T-cell (primary cell): ENCODE measurements around the gene FXYD3. TPM values are rescaled to one million over a fixed set of nuclear protein-coding genes. Genes with fewer than 3 reads are reported as not detected.

Experiments used
- ATAC-seq, 4 experiments: fragments of 200-7000 bp in 3 of 4; fragments of 150-1000 bp in 1 of 4; cut with Tn5 transposase; replicated peaks in 1 of 4; 1 replicate in 3 of 4; 2 replicates in 1 of 4; pipeline ENCODE4 v1.10.0; 2021; ENCODE audit warnings: moderate library complexity in 3 of 4, mild to moderate bottlenecking in 2 of 4, moderate number of reproducible peaks in 1 of 4
- CTCF ChIA-PET, 2 donors: fragments of 300-600 bp; sonication (Branson Sonifier 250); formaldehyde crosslinking; loops; one replicate each; lab custom pipeline; 2022; ENCODE audit warnings: antibody characterized with exemption in 2 of 2; lab: Charles Lee
- POLR2A ChIA-PET, 2 donors: fragments of 300-600 bp; sonication (Branson Sonifier 250); formaldehyde crosslinking; loops; one replicate each; lab custom pipeline; 2022; ENCODE audit warnings: antibody characterized with exemption in 2 of 2; lab: Charles Lee
- DNase-seq, 35 experiments: peaks; one replicate each; pipeline versions ENCODE4 v3.0.0 to v3.0.0-alpha.2; 2013 to 2023
- H3K27ac ChIP-seq: one replicate; pipeline ENCODE4 v1.5.1; 2013; ENCODE audit warnings: low read length
- H3K27me3 ChIP-seq, 2 experiments: replicated peaks in 1 of 2; 1 replicate in 1 of 2; 2 replicates in 1 of 2; pipeline versions ENCODE4 v1.6.1 to v1.7.0; 2013; ENCODE audit warnings: low read length in 1 of 2, mixed read lengths in 1 of 2; ENCODE audit not compliant: control insufficient read depth in 2 of 2, insufficient read depth in 2 of 2; ENCODE audit errors: extremely low read depth in 1 of 2
- H3K36me3 ChIP-seq, 2 donors: 1 replicate in 1 of 2; 2 replicates in 1 of 2; pipeline versions ENCODE4 v1.6.1 to v1.7.0; 2013; ENCODE audit warnings: low read length in 1 of 2; ENCODE audit not compliant: control insufficient read depth in 2 of 2, insufficient read depth in 1 of 2; ENCODE audit errors: extremely low read depth in 1 of 2
- H3K4me1 ChIP-seq, 2 experiments: 1 replicate in 1 of 2; 2 replicates in 1 of 2; pipeline versions ENCODE4 v1.6.1 to v1.7.0; 2013; ENCODE audit warnings: low read length in 2 of 2, mixed read lengths in 1 of 2; ENCODE audit not compliant: insufficient read depth in 2 of 2, control insufficient read depth in 1 of 2; ENCODE audit errors: extremely low read depth in 1 of 2
- H3K4me3 ChIP-seq, 2 donors: 1 replicate in 1 of 2; 2 replicates in 1 of 2; pipeline versions ENCODE4 v1.5.1 to v1.7.0; 2013; ENCODE audit warnings: mild to moderate bottlenecking in 2 of 2, low read length in 1 of 2, moderate library complexity in 1 of 2; ENCODE audit not compliant: control insufficient read depth in 1 of 2; ENCODE audit errors: extremely low read depth in 1 of 2
- H3K9me3 ChIP-seq: 2 replicates; pipeline ENCODE4 v1.7.0; 2013
- H3K27ac Mint-ChIP-seq, 2 donors: one replicate each; pipeline ENCODE4 v1.8.0; 2020 to 2021; ENCODE audit warnings: mild to moderate bottlenecking in 2 of 2, mixed read lengths in 2 of 2
- H3K27me3 Mint-ChIP-seq, 2 donors: one replicate each; pipeline ENCODE4 v1.8.0; 2021 to 2022; ENCODE audit warnings: mixed read lengths in 2 of 2
- H3K36me3 Mint-ChIP-seq: one replicate; pipeline ENCODE4 v1.8.0; 2021; ENCODE audit warnings: mixed read lengths
- H3K4me1 Mint-ChIP-seq, 3 donors: one replicate each; pipeline ENCODE4 v1.8.0; 2020 to 2022; ENCODE audit warnings: mixed read lengths in 3 of 3, mild to moderate bottlenecking in 1 of 3
- H3K4me3 Mint-ChIP-seq, 3 donors: one replicate each; pipeline ENCODE4 v1.8.0; 2020 to 2022; ENCODE audit warnings: mild to moderate bottlenecking in 3 of 3, mixed read lengths in 3 of 3, moderate library complexity in 3 of 3
- H3K9me3 Mint-ChIP-seq, 3 donors: one replicate each; pipeline ENCODE4 v1.8.0; 2020 to 2022; ENCODE audit warnings: mixed read lengths in 3 of 3
- WGBS: methylation state at CpG from one replicate; pipeline ENCODE4 v1.1.5; 2013; ENCODE audit warnings: missing lambda C conversion rate; ENCODE audit not compliant: insufficient coverage; 5-methylcytosine and 5-hydroxymethylcytosine counted together
- total RNA-seq, 35 experiments: library from RNA in 6 of 35; stranded (reverse) in 6 of 35; fragments of 120-200 nt in 1 of 35; gene quantifications; one replicate each; pipeline versions ENCODE4 v1.2.1 to v1.2.4 and lab custom pipeline; 2013 to 2026

The FXYD3 gene
- total RNA-seq, 5 donors from 2014 or later (not counting 1 experiment from before 2014, with no cell fraction given) = 0.79 to 1.1 TPM; not detected in 3

- no peaks in the 10 kb centered on the region for H3K9me3 ChIP-seq
- WGBS = 50% methylated on average over 3 of the region's 15 CpGs
- Mint-ChIP-seq H3K9me3 (no peaks in the 10 kb centered on the region), H3K36me3 (no peaks in the 10 kb centered on the region), H3K4me3 (peak overlapping the region in 1 of 3 donors; percentile 20), H3K27me3 (peaks cover 0 to 3% of the 10 kb centered on the region in 2 donors), H3K4me1 (peaks cover 35 to 41% (median 40%) of the 10 kb centered on the region in 3 donors), H3K27ac (peak overlapping the region; percentile 67 to 75)
- ATAC-seq (no peak), DNase-seq (peak in 9 of 35 experiments; percentile 18 to 64 (median 26))
- H3K27me3 ChIP-seq = peaks cover 0 to 19% of the 10 kb centered on the region in 2 experiments
- H3K4me1 ChIP-seq = peaks cover 13 to 50% of the 10 kb centered on the region in 2 experiments
- no peak overlapping the region for H3K27ac ChIP-seq
- H3K4me3 ChIP-seq = no peak overlapping the region
- POLR2A ChIA-PET = no interaction called here
- no peaks in the 10 kb centered on the region for H3K36me3 ChIP-seq
- CTCF ChIA-PET = interaction anchor here in 1 of 2 donors (1.5 to 1.7 kb wide), 2 partner anchors 9 to 17 kb away, joined by 4 to 6 read pairs; partner anchors contain the start of gene FXYD5
Observed at GRCh38 chr19:35144600-35145436, 29.2 kb downstream of the FXYD3 start.

DNA sequence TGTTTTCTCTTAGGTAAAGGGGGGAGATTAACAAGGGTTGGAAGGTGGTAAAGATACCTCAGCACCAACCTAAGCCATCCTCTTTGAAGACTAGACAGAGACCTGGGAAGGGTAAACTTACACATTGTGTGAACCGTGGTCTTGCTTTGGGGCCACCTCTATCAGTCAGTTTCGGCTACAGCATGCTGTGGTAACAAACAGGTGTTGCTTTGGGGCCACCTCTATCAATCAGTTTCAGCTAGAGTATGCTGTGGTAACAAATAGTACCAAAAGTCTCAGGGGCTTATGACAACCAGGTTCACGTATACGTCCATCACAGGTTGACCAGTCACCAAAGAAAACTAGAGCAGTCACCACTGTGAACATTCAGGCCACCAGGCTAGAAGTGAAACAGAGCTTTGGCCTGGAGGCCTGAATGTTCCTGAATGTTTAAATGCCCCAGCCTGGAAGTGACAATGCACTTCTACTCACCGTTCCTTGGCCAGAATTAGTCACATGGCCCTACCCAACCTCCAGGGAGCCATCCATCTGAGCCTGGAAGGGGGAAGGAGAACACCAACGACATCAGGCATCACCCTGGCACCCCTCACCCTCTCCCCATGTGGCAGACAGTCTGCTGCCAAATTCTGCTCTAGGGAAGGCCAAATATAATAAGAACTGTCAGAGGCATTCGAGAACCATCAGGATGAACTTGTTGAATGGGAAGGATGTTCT lies 31.3 kb downstream of the FXYD3 start:
- no peaks in the 10 kb centered on the region for H3K9me3 ChIP-seq
- H3K36me3 ChIP-seq = no peaks in the 10 kb centered on the region
- Mint-ChIP-seq H3K4me1 (peaks cover 24 to 29% (median 25%) of the 10 kb centered on the region in 3 donors), H3K36me3 (no peaks in the 10 kb centered on the region), H3K27ac (peak overlapping the region in 1 of 2 donors; percentile 74), H3K4me3 (no peak overlapping the region), H3K9me3 (no peaks in the 10 kb centered on the region), H3K27me3 (no peaks in the 10 kb centered on the region)
- H3K4me1 ChIP-seq = peaks cover 9 to 34% of the 10 kb centered on the region in 2 experiments
- no peak for DNase-seq
- no peak overlapping the region for H3K27ac ChIP-seq
- ATAC-seq = no peak
- CTCF ChIA-PET = interaction anchor here in 1 of 2 donors (0.6 to 0.7 kb wide), 3 partner anchors 10 to 82 kb away, joined by 3 to 4 read pairs (median 4); no protein-coding TSS in a partner anchor
- 100% methylated on average over 3 of the region's 7 CpGs for WGBS
- peaks cover 0 to 11% of the 10 kb centered on the region in 2 experiments for H3K27me3 ChIP-seq
- POLR2A ChIA-PET = no interaction called here
- no peak overlapping the region for H3K4me3 ChIP-seq

- no peaks in the 10 kb centered on the region for H3K27me3 Mint-ChIP-seq
- H3K4me3 Mint-ChIP-seq = no peak overlapping the region
- H3K9me3 Mint-ChIP-seq = no peaks in the 10 kb centered on the region
- H3K36me3 ChIP-seq = no peaks in the 10 kb centered on the region
- H3K4me1 ChIP-seq = peaks cover 3 to 24% of the 10 kb centered on the region in 2 experiments
- no peak overlapping the region for H3K4me3 ChIP-seq
- ATAC-seq (no peak), DNase-seq (no peak)
- POLR2A ChIA-PET = interaction anchor here in 1 of 2 donors (0.7 kb wide), 1 partner anchor 123 kb away, joined by 3 read pairs; no protein-coding TSS in a partner anchor
- H3K27me3 ChIP-seq = no peaks in the 10 kb centered on the region
- no peak overlapping the region for H3K27ac ChIP-seq
- no peaks in the 10 kb centered on the region for H3K36me3 Mint-ChIP-seq
- no peaks in the 10 kb centered on the region for H3K9me3 ChIP-seq
- H3K27ac Mint-ChIP-seq = no peak overlapping the region
- H3K4me1 Mint-ChIP-seq = peaks cover 17 to 34% (median 26%) of the 10 kb centered on the region in 3 donors
- WGBS = 89% methylated on average over 1 of the region's 3 CpGs
- CTCF ChIA-PET = no interaction called here
Observed at GRCh38 chr19:35149463-35149862, 33.8 kb downstream of the FXYD3 start.

- Mint-ChIP-seq H3K4me1 (peaks cover 7 to 33% (median 21%) of the 10 kb centered on the region in 3 donors), H3K4me3 (no peak overlapping the region), H3K9me3 (no peaks in the 10 kb centered on the region), H3K36me3 (no peaks in the 10 kb centered on the region), H3K27me3 (no peaks in the 10 kb centered on the region), H3K27ac (peak overlapping the region in 1 of 2 donors; percentile 47)
- ATAC-seq (no peak), DNase-seq (no peak)
- Histone ChIP-seq H3K27me3 (no peaks in the 10 kb centered on the region), H3K9me3 (no peaks in the 10 kb centered on the region), H3K27ac (no peak overlapping the region), H3K4me3 (no peak overlapping the region), H3K4me1 (peaks cover 3 to 18% of the 10 kb centered on the region in 2 experiments), H3K36me3 (no peaks in the 10 kb centered on the region)
- ChIA-PET POLR2A (interaction anchor here in 1 of 2 donors (0.7 kb wide), 1 partner anchor 122 kb away, joined by 3 read pairs; no protein-coding TSS in a partner anchor), CTCF (no interaction called here)
- WGBS = 84% methylated on average over 2 of the region's 2 CpGs
Observed at GRCh38 chr19:35150445-35150844, 34.8 kb downstream of the FXYD3 start.

DNA sequence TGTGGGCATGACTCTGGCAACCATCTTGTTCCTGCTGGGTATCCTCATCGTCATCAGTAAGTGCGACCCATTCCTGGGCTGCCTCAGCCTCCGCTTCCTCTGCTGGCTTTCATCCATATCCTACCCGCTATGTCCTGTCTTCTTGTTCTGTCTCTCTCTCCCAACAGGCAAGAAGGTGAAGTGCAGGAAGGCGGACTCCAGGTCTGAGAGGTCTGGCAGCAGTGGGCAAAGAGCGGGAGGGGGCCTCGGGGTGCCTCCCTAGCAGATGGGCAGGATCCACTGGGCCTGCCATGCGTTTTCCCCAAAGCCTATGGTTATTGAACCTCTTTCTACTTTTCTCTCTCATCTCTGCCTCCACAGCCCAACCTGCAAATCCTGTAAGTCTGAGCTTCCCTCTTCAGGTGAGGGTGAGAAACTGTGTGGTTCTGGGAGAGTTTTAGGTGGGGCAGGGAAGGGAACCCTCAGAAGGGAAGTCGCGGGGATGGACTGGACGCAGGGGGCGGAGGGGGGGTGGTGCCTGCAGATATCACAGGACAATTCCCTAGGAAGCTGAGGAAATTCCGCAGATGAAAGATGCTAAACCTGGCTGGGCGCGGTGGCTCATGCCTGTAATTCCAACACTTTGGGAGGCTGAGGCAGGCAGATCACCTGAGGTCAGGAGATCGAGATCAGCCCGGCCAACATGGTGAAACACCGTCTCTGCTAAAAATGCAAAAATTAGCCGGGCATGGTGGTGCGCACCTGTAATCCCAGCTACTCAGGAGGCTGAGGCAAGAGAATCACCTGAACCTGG lies 35.8 kb downstream of the FXYD3 start:
- peaks cover 0 to 2% of the 10 kb centered on the region in 2 donors for H3K36me3 ChIP-seq
- peak overlapping the region in 1 of 3 donors; percentile 41 for H3K4me3 Mint-ChIP-seq
- DNase-seq (no peak), ATAC-seq (no peak)
- H3K4me1 Mint-ChIP-seq = peaks cover 15 to 42% (median 29%) of the 10 kb centered on the region in 3 donors
- WGBS = 95% methylated on average over 11 of the region's 20 CpGs
- H3K27ac Mint-ChIP-seq = peak overlapping the region in 1 of 2 donors; percentile 19
- H3K36me3 Mint-ChIP-seq = peaks cover 8% of the 10 kb centered on the region
- no peaks in the 10 kb centered on the region for H3K27me3 Mint-ChIP-seq
- CTCF ChIA-PET = interaction anchor here in 1 of 2 donors (0.9 kb wide), 1 partner anchor 10 kb away, joined by 3 read pairs; no protein-coding TSS in a partner anchor
- peaks cover 10 to 28% of the 10 kb centered on the region in 2 experiments for H3K4me1 ChIP-seq
- H3K9me3 Mint-ChIP-seq = no peaks in the 10 kb centered on the region
- H3K27me3 ChIP-seq = no peaks in the 10 kb centered on the region
- no peak overlapping the region for H3K4me3 ChIP-seq
- POLR2A ChIA-PET = no interaction called here
- no peak overlapping the region for H3K27ac ChIP-seq
- no peaks in the 10 kb centered on the region for H3K9me3 ChIP-seq
